GM19467 (cell line): ENCODE data around the gene SEC14L1.
"Not testable (repeated sequence)": the region's sequence is repeated elsewhere in the genome, so short reads cannot be mapped to it uniquely, and the experiment has no call there.

Source experiments
- ATAC-seq: cut with Tn5 transposase; IDR thresholded peaks from one replicate; pipeline ENCODE4 v1.9.1; 2021; ENCODE audit warnings: mild to moderate bottlenecking, moderate library complexity; ENCODE audit not compliant: unreplicated experiment

SEC14L1 gene

GRCh38 chr17:77140166-77140877 lies 447 bp upstream of the SEC14L1 start:
- peak; percentile 80 for ATAC-seq

- ATAC-seq, result no peak
Observed at GRCh38 chr17:77141846-77142449, 1.2 kb downstream of the SEC14L1 start.

- ATAC-seq, result no peak
Observed at GRCh38 chr17:77142689-77143088, 1.9 kb downstream of the SEC14L1 start.

GRCh38 chr17:77143306-77143705 lies 2.5 kb downstream of the SEC14L1 start:
- ATAC-seq, result no peak

- ATAC-seq, result no peak
Observed at GRCh38 chr17:77144227-77144626, 3.5 kb downstream of the SEC14L1 start.

- ATAC-seq, result no peak
Observed at GRCh38 chr17:77145224-77145611, 4.4 kb downstream of the SEC14L1 start.

GRCh38 chr17:77145612-77146245 lies 5.0 kb downstream of the SEC14L1 start:
- no peak for ATAC-seq

GRCh38 chr17:77146246-77146632 lies 5.5 kb downstream of the SEC14L1 start:
- no peak for ATAC-seq

- no peak for ATAC-seq
Observed at GRCh38 chr17:77146882-77147281, 6.1 kb downstream of the SEC14L1 start.

- ATAC-seq, result no peak
Observed at GRCh38 chr17:77147357-77147801, 6.6 kb downstream of the SEC14L1 start.

GRCh38 chr17:77148077-77148939 lies 7.5 kb downstream of the SEC14L1 start:
- no peak for ATAC-seq

- no peak for ATAC-seq
Observed at GRCh38 chr17:77148940-77149510, 8.3 kb downstream of the SEC14L1 start.

GRCh38 chr17:77150196-77150595 lies 9.4 kb downstream of the SEC14L1 start:
- no peak for ATAC-seq

- no peak for ATAC-seq
Observed at GRCh38 chr17:77151186-77151585, 10.4 kb downstream of the SEC14L1 start.

GRCh38 chr17:77152056-77152455 lies 11.3 kb downstream of the SEC14L1 start:
- ATAC-seq, result not testable (repeated sequence)

GRCh38 chr17:77153472-77153871 lies 12.7 kb downstream of the SEC14L1 start:
- no peak for ATAC-seq

- no peak for ATAC-seq
Observed at GRCh38 chr17:77153999-77154586, 13.3 kb downstream of the SEC14L1 start.

GRCh38 chr17:77155125-77155524 lies 14.4 kb downstream of the SEC14L1 start:
- ATAC-seq, result no peak

GRCh38 chr17:77157766-77158165 lies 17.0 kb downstream of the SEC14L1 start:
- ATAC-seq, result not testable (repeated sequence)

- ATAC-seq, result no peak
Observed at GRCh38 chr17:77160091-77160874, 19.5 kb downstream of the SEC14L1 start.
